Right hindlimb (tissue), 1 donor: Measurements from ENCODE around the gene NDUFV2.
A peak's percentile ranks its signal among the peaks of the same experiment; 100 is the strongest.

Experiments
- DNase-seq: peaks from one replicate; pipeline ENCODE4 v3.0.0-alpha.2; 2018

Gene NDUFV2

DNA sequence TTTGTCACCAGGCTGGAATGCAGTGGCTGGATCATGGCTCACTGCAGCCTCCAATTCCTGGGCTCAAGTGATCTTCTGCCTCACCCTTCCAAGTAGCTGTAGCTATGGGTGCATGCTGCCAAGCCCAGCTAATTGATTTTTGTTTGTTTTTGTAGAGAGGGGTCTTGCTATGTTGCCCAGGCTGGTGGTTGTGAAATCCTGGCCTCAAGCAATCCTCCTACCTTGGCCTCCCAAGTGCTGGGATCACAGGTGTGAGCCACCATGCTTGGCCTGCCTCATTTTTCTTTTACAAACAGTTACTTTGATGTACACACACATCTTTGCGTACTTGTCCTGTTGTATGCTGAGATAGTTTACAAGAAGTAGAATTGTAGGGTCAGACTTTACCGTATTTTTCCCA, 21.0 kb downstream of the NDUFV2 start:
- no peak for DNase-seq

DNA sequence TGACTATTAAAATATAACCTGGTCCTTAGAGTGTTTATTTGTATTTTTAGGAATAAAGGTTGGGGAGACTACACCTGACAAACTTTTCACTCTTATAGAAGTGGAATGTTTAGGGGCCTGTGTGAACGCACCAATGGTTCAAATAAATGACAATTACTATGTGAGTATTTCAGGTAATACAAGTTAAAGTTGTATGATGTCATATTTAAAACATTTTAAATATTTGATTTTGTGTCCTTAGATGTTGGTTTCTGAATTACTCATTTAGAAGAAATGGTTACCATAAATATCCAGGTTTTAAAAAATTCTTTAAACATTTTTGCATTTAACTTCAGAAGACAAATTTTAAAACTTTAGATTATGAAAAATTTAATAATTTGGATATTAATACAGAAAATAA, 22.3 kb downstream of the NDUFV2 start:
- no peak for DNase-seq

GRCh38 chr18:9126337-9126736, 23.8 kb downstream of the NDUFV2 start:
- DNase-seq, result no peak

DNA sequence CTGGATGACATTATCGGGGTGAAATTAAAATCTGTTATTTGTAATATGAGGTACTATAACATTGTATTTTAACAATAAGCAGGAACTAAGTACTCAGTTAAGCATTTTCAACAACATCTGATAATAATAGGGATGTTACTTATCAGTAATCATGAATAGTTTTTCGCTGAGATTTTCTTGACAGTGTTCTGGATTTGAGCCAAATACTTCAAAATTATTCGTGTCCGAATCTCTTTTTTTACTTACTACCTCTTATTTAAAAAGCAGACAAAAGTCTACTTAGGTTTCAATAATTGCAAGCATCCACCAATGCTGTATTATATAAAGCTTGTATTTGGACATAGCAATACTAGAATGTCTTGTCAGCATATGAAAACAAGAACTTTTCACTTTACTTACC, 27.7 kb downstream of the NDUFV2 start:
- no peak for DNase-seq

GRCh38 chr18:9130806-9131205, 28.3 kb downstream of the NDUFV2 start:
- no peak for DNase-seq

- no peak for DNase-seq
These were observed 30.1 kb downstream of the NDUFV2 start for GRCh38 chr18:9132628-9133027.

GRCh38 chr18:9133225-9133624, 30.7 kb downstream of the NDUFV2 start:
- no peak for DNase-seq

DNA sequence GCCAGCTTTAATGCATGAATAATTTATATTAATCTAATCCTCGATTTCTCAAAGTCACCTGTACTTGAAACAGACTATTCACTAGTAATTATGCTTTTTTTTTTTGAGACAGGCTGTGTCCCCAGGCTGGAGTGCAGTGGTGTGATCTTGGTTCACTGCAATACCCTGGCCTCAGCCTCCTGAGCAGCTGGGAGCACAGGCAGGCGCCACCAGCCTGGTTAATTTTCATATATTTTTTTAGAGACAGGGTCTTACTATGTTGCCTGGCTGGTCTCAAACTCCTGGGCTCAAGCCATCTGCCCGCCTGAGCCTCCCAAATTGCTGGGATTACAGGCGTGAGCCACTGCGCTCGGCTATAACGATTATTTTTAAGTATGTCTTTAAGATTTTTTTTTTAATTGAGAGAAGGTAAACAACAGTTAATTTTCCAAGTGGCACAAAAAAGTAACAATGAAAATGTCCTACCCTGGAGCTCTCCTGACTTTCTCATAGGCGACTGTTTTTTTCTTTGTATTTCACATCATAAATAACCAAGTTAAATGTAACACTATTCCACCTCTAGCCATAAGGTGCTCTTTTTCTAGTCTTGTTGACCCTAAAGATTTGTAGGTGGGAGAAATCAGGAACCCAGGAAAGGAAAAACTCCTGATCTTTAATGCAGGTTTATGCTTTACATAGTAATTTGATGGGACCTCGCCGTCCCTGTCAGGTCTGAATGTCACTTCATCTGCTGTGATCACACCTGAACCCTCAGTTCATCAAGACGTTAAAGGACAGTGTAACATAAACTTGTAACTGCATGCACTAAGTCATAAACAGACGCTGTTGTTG, 32.8 kb downstream of the NDUFV2 start:
- no peak for DNase-seq

GRCh38 chr18:9135912-9136314, 33.4 kb downstream of the NDUFV2 start:
- no peak for DNase-seq

- DNase-seq, result peak; percentile 98
These were observed 34.0 kb downstream of the NDUFV2 start, which contains the start of gene ANKRD12 for GRCh38 chr18:9136315-9137155. ANKRD12 (plus strand) TSS chr18:9136781; CDS start chr18:9182433, 45,652 bp downstream.

DNA sequence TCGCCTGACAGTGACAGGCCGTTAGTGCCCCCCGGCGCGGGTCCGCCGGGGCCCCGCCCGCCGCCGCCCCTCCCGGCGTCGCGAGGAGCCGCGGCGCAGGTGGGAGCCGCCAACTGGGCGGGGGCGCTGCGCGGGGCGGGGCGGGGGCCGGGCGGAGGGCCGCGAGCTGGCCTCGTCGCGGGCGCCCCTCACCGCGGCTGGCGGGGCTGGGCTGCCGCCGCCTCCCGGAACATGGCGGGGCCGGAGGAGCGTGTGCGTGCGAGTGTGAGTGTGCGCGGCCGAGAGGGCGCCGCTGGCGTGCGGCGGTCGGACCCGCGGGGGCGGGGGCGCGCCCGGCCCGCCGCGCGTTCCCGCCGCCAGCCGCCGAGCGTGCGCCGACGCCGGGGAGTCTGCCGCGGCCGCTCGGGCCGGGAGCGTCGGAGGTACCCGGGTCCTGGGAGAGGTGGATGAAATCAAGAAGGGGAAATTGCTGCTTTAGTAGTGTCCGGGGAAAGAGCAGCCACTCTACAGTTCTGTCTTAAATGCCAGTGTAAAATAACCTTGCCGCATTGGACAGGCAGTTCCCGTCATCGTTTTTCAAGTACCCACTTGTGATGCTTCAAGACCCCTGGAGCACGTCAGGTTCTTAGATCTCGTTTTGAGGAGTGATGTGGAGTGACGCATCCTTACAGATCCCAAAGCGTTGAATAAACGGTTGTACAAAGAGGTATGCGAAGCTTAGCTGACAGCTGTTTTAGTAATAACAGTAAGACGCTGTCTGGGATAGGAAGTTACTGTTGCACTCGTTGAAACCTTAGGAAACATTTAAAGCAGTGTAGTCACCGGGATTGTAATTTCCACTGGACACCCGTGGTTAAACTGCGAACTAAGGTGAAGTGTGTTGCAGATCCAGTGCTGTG, 34.9 kb downstream of the NDUFV2 start:
- peak; percentile 78 for DNase-seq

DNA sequence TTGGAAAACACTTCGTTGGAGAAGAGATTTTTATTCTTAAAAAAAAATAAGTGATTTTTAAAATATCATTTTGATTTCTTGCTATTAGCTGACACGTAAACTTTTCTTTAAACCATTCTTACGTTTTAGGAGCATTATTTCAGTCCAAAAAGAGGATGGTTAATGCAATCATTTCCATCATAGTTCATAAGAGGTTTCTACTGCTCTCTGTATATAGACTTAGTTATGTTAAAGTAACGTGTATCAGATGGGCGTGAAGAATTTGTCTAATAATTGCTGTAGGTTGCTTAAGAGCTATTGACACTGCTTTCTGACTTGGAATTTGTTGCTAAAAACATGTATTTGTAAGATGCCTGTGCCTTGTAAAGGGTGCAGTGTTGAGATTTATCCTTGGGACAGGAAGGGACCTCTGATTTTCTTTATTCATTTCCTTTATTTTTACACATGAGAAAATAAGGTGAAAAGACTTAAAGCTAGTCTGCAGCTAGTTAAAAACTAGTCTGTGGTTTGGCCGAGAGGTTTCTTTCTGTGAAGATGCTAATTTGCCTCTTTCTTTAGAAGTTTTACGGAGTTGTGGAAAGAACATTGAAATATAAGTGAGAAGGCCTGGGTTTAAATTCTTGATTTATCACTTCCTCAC, 37.0 kb downstream of the NDUFV2 start:
- no peak for DNase-seq

- DNase-seq, result no peak
These were observed 37.9 kb downstream of the NDUFV2 start for GRCh38 chr18:9140381-9140780.

DNA sequence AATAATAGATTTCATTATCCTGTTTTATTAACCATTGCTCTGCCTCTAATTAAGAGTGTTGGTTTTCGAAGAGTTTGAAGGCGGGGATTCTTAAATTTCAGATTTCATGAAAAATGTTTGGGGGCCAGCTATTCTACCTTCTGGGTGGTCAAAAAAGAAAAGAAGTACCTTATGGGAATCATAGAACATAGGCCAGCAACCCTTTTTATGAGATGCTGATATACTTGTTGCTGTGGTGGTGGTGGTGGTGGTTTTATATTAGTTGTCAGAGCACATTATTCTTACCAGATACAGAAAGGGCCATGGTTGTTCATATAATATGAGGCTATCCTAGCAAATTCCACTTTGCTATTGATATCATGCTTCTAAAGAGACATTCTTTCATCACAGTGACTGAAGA, 38.5 kb downstream of the NDUFV2 start:
- no peak for DNase-seq

- no peak for DNase-seq
These were observed 43.7 kb downstream of the NDUFV2 start for GRCh38 chr18:9146224-9146623.

GRCh38 chr18:9147440-9148202, 45.1 kb downstream of the NDUFV2 start:
- DNase-seq, result peak; percentile 46

DNA sequence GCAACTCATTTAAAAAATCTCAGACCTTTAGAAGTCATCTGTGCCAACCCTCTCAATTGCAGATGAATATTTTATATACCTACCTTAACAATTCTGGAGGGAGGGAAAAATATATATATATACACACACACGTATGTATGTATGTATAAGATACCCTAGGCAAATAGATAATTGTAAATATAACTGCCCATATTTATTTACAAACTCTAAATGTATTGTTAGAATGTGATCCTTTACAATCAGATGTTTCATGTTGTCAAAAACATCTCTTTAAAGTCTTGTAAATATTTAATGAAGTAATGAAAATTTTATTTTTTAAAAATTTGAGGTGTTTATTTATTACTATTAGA, 45.7 kb downstream of the NDUFV2 start:
- no peak for DNase-seq

DNA sequence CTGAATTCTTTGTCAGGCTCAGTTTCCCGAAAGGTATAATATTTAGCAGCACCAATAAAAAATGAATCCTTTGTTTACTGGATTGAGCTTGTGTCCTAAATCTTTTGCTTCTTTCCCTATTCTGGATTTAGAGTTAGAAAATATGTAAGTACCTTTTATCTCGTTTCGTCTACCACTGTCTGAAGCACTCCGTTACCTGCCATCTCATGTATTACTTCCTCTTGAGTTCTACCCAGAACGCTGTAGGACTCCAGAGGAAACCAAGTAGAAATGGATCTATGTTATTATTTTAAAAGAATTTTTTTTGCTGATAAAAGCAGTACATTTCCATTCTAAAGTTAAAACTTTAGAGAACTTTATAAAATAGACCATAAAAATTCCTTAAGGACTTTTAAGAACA, 47.6 kb downstream of the NDUFV2 start:
- no peak for DNase-seq

DNA sequence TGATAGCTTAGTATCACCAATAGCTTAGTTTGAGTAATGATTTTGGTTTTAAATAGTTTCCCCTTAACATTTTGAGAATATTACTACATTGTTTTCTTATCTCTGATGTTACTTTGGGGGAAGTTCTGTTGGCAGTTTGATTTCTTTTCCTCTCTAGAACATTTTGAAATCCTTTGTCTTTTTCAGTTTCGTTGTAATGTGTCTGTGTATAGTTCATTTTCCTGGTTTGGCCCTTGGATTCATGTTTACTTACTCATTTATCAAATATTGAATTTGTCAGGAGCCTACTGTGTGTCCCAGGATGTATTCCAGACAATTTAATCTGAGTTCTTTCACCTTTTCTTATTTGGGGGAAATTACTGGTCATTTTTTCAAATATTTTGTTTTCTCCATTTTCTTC, 50.8 kb downstream of the NDUFV2 start:
- no peak for DNase-seq

GRCh38 chr18:9156604-9157249, 54.2 kb downstream of the NDUFV2 start:
- no peak for DNase-seq

DNA sequence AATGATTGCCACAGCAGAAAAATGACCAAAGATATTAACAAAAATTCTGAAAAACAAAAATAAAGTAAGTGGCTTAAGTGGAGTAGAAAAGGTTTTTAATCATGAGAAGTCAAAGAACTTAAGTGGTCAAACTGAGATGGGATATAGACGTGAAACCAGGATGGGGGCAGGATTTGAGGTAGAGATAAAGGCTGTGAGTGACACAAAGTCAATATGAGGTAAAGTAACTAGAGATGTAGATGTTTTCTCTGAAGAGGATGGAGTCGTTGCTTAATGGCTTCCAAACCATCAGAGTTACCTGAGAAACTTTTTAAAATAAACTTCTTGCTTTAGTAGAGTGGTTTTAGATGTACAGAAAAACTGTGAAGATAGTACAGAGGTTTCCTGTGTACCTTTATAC, 55.3 kb downstream of the NDUFV2 start:
- no peak for DNase-seq
